Activated naive CD4-positive, alpha-beta T cell treated with Interleukin-2 at 50 U/mL for 16 hours (primary cell): ENCODE data around the gene DUOXA1.
"Not testable (repeated sequence)": the region's sequence is repeated elsewhere in the genome, so short reads cannot be mapped to it uniquely, and the experiment has no call there.

Source experiments
- DNase-seq: peaks from one replicate; pipeline ENCODE4 v3.0.0-alpha.2; 2020

Gene DUOXA1

GRCh38 chr15:45112143-45112590 lies 17.5 kb downstream of the DUOXA1 start:
- no peak for DNase-seq

- no peak for DNase-seq
Observed at GRCh38 chr15:45111390-45112142, 18.1 kb downstream of the DUOXA1 start.

- no peak for DNase-seq
Observed at GRCh38 chr15:45110256-45110820, 19.3 kb downstream of the DUOXA1 start.

GRCh38 chr15:45107941-45108630 lies 21.6 kb downstream of the DUOXA1 start:
- no peak for DNase-seq

GRCh38 chr15:45106002-45106790 lies 23.5 kb downstream of the DUOXA1 start:
- DNase-seq = no peak

- DNase-seq = no peak
Observed at GRCh38 chr15:45105586-45105985, 24.1 kb downstream of the DUOXA1 start.

- not testable (repeated sequence) for DNase-seq
Observed at GRCh38 chr15:45104170-45104569, 25.5 kb downstream of the DUOXA1 start.

GRCh38 chr15:45102226-45102625 lies 27.5 kb downstream of the DUOXA1 start:
- no peak for DNase-seq

GRCh38 chr15:45101749-45102148 lies 27.9 kb downstream of the DUOXA1 start:
- no peak for DNase-seq

- no peak for DNase-seq
Observed at GRCh38 chr15:45100884-45101625, 28.6 kb downstream of the DUOXA1 start.

- DNase-seq = no peak
Observed at GRCh38 chr15:45099549-45100165, 30.0 kb downstream of the DUOXA1 start.

GRCh38 chr15:45097466-45097865 lies 32.2 kb downstream of the DUOXA1 start:
- DNase-seq = no peak

GRCh38 chr15:45095661-45096060 lies 34.0 kb downstream of the DUOXA1 start:
- no peak for DNase-seq

- no peak for DNase-seq
Observed at GRCh38 chr15:45094358-45094730, 35.3 kb downstream of the DUOXA1 start.

GRCh38 chr15:45093622-45094357 lies 35.9 kb downstream of the DUOXA1 start:
- DNase-seq = no peak

GRCh38 chr15:45093013-45093412 lies 36.7 kb downstream of the DUOXA1 start:
- DNase-seq = no peak

- no peak for DNase-seq
Observed at GRCh38 chr15:45091576-45091975, 38.1 kb downstream of the DUOXA1 start.

- no peak for DNase-seq
Observed at GRCh38 chr15:45091161-45091560, 38.5 kb downstream of the DUOXA1 start.

GRCh38 chr15:45089712-45090373 lies 39.8 kb downstream of the DUOXA1 start:
- DNase-seq = no peak

GRCh38 chr15:45088801-45089711 lies 40.6 kb downstream of the DUOXA1 start:
- DNase-seq = no peak
